ENCODE data around the gene GLCE.

The GLCE gene

DNA sequence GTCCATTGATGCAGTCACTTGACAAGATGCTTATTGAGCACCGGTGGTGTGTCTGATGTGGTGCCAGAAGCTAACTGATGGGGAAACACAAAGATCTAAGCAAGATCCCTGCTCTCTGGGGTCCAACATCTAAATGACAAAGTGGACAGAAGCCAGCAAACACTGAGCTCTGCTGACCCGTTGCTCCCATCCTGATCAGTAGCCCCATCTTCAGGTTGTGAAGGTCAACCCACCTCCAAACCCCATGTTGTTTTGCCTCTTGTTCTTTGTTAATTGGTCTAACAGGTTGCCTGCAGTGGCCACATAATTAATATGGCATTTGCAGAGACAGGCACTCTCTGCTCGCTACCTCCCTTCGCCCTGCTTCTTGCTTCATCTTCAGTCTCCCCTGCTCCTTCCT, 21.5 kb upstream of the GLCE start:
- no peak for TF ChIP-seq CTCF (IDR thresholded peaks at IDR 0.05; ENCODE audit: low read depth, low read length, missing control alignments)
- H3K4me3 ChIP-seq (ENCODE audit: low read depth, low read length): no peak overlapping the region
- H3K36me3 ChIP-seq (replicated peaks): no peaks in the 10 kb centered on the region
- H3K27ac ChIP-seq: no peak overlapping the region
- no peak for DNase-seq
- in situ Hi-C loops (cut with HindIII; ENCODE audit: low pct_ligation_motif_present, low sequenced_read_pairs): no loop called here
- peaks cover 5% of the 10 kb centered on the region for H3K27me3 ChIP-seq (replicated peaks)

- Histone ChIP-seq H3K27ac (no peak overlapping the region), H3K36me3 (replicated peaks) (no peaks in the 10 kb centered on the region), H3K27me3 (replicated peaks) (peaks cover 5% of the 10 kb centered on the region), H3K4me3 (ENCODE audit: low read depth, low read length) (no peak overlapping the region)
- in situ Hi-C loops (cut with HindIII; ENCODE audit: low pct_ligation_motif_present, low sequenced_read_pairs): no loop called here
- TF ChIP-seq CTCF (IDR thresholded peaks at IDR 0.05; ENCODE audit: low read depth, low read length, missing control alignments): no peak
- DNase-seq: no peak
Measured at GRCh38 chr15:69140306-69140705, 20.1 kb upstream of the GLCE start.

- peak; percentile 32 for TF ChIP-seq CTCF (IDR thresholded peaks at IDR 0.05; ENCODE audit: low read depth, low read length, missing control alignments)
- no peaks in the 10 kb centered on the region for H3K36me3 ChIP-seq (replicated peaks)
- no peak overlapping the region for H3K4me3 ChIP-seq (ENCODE audit: low read depth, low read length)
- DNase-seq: no peak
- in situ Hi-C loops (cut with HindIII; ENCODE audit: low pct_ligation_motif_present, low sequenced_read_pairs): no loop called here
- no peak overlapping the region for H3K27ac ChIP-seq
- peaks cover 5% of the 10 kb centered on the region for H3K27me3 ChIP-seq (replicated peaks)
Measured at GRCh38 chr15:69141286-69141701, 19.1 kb upstream of the GLCE start.

DNA sequence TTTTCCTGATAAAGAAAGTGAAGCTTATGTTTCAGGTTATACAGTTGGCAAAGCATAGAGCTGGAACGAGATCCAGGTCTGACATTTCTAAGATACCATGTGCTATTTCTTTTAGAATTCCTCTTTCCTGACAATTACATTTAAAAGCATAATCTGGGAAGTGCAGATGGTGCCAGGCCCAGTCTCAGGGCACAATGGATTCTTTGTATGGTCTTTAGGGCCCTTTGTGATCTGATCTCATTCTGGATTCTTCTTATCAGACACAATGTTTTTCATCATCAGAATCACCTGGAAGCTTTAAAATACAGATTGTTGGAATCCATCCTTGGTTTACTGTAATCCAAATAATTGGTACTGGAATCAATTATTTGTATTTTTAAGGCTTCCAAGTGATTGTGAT, 18.6 kb upstream of the GLCE start:
- Histone ChIP-seq H3K27me3 (replicated peaks) (peaks cover 5% of the 10 kb centered on the region), H3K27ac (no peak overlapping the region), H3K4me3 (ENCODE audit: low read depth, low read length) (no peak overlapping the region), H3K36me3 (replicated peaks) (no peaks in the 10 kb centered on the region)
- in situ Hi-C loops (cut with HindIII; ENCODE audit: low pct_ligation_motif_present, low sequenced_read_pairs): no loop called here
- no peak for TF ChIP-seq CTCF (IDR thresholded peaks at IDR 0.05; ENCODE audit: low read depth, low read length, missing control alignments)
- DNase-seq: no peak

- DNase-seq: no peak
Measured at GRCh38 chr15:69143756-69144436, 16.5 kb upstream of the GLCE start.

More at GRCh38 chr15:69143756-69144436, 16.5 kb upstream of the GLCE start:
- Histone ChIP-seq H3K27ac (no peak overlapping the region), H3K27me3 (replicated peaks) (peaks cover 1% of the 10 kb centered on the region), H3K36me3 (replicated peaks) (no peaks in the 10 kb centered on the region), H3K4me3 (ENCODE audit: low read depth, low read length) (no peak overlapping the region)
- TF ChIP-seq CTCF (IDR thresholded peaks at IDR 0.05; ENCODE audit: low read depth, low read length, missing control alignments): no peak
- in situ Hi-C loops (cut with HindIII; ENCODE audit: low pct_ligation_motif_present, low sequenced_read_pairs): no loop called here

Data from brain microvascular endothelial cell (primary cell).